Prostate gland (tissue), 2 donors: Measurements from ENCODE around the gene CCR1.

ENCODE experiments used
- CTCF ChIP-seq, 4 experiments: fragments of 200-600 bp in 2 of 4; fragments of 450-650 bp in 2 of 4; sonication (generic) in 2 of 4; IDR thresholded peaks; 1 replicate in 3 of 4; 2 replicates in 1 of 4; pipeline ENCODE4 v1.5.1; 2016 to 2019; ENCODE audit warnings: antibody characterized with exemption in 4 of 4, mild to moderate bottlenecking in 2 of 4, moderate library complexity in 2 of 4
- POLR2A ChIP-seq: fragments of 450-650 bp; IDR thresholded peaks from one replicate; pipeline ENCODE4 v1.6.1; 2016; ENCODE audit warnings: antibody characterized with exemption, mild to moderate bottlenecking
- POLR2AphosphoS5 ChIP-seq: sonication (generic); formaldehyde crosslinking; IDR thresholded peaks from one replicate; pipeline ENCODE4 v1.6.1; 2017; ENCODE audit warnings: antibody characterized with exemption

- peak in 1 of 4 experiments; percentile 15 for TF ChIP-seq CTCF (IDR thresholded peaks at IDR 0.05)
- no peak for TF ChIP-seq POLR2A
- no peak for TF ChIP-seq POLR2AphosphoS5
These were observed 6.7 kb upstream of the CCR1 start for GRCh38 chr3:46214751-46215352.
